Smooth muscle cell of the brain vasculature (primary cell): ENCODE results near the gene PHKG2.
"Not testable (repeated sequence)": the region's sequence is repeated elsewhere in the genome, so short reads cannot be mapped to it uniquely, and the experiment has no call there.

Experiments used
- DNase-seq: peaks from one replicate; pipeline ENCODE4 v3.0.0-alpha.2; 2012; ENCODE audit warnings: low read depth, low spot score

Gene PHKG2, protein sequence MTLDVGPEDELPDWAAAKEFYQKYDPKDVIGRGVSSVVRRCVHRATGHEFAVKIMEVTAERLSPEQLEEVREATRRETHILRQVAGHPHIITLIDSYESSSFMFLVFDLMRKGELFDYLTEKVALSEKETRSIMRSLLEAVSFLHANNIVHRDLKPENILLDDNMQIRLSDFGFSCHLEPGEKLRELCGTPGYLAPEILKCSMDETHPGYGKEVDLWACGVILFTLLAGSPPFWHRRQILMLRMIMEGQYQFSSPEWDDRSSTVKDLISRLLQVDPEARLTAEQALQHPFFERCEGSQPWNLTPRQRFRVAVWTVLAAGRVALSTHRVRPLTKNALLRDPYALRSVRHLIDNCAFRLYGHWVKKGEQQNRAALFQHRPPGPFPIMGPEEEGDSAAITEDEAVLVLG

GRCh38 chr16:30747799-30748633, at the start of gene PHKG2:
TSS of gene PHKG2 (plus strand) at chr16:30748425. CDS start at chr16:30748821, 396 bp downstream.
- DNase-seq, result peak; percentile 99

DNA sequence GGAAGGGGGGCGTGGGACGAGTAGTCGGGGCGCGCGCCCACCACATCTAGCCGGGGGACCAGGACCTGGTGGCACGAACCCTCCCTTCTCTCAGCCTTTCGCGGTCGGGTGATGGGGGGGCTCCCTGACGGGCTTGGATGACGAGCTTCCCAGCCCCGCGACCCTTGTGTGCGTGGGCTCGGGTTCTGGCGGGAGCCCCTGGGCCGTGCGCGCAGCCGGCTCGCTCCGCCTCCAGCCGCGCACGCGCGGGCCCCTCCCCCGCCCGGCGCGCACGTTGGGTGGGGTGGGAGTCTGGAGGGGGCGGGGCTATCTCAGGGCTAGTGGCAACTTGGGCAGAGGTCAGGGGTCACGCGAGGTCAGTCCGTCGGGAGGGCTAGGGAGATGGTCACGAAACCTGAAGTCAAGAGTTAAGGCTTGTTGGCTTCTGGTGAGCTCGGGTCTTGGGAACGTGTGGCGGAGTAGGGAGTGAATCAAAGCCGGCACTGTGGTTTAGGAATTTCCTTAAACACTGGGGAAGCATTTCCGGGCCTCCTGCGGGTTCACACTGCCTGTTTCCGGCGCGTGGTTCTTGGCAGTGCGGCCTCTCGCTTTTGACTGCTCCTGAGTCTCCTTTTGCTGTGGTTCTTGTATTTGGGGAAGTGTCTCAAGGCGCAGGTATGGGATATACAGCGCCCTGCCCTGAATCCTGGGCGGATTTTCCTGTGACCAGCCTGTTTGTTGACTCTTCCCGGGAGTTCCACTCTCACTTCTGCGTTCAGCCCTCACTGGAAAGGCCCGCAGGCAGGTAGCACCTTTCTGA, 49.2 kb upstream of the PHKG2 start, which contains the start of gene SRCAP:
Gene SRCAP (plus strand): TSS at position 356 of the 799 bp plus-strand sequence. CDS start 1,654 bp downstream, outside the sequence.
- peak; percentile 50 for DNase-seq

DNA sequence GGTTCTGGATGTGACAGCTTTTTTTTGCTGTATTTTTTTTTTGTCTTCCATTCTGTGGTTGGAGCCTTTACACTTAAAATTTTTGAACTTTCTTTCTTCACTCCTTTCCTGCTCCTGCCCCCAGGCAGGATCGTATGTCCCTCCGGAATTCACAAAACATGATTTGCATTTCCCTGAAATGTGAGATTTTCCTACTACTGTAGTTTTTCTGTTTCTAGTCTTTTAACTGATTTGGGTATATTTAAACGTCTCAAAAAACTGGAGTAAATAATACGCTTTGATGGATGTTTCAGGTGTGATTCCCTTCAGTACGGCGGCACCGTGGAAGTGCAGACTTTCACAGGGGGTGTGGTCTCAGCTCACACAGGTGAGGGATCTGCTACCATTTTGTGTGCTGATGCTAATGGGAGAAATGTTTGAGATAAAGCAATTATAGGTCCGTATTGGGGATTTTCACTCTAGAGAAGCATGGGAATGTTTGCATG, 48.6 kb upstream of the PHKG2 start:
- DNase-seq, result no peak

DNA sequence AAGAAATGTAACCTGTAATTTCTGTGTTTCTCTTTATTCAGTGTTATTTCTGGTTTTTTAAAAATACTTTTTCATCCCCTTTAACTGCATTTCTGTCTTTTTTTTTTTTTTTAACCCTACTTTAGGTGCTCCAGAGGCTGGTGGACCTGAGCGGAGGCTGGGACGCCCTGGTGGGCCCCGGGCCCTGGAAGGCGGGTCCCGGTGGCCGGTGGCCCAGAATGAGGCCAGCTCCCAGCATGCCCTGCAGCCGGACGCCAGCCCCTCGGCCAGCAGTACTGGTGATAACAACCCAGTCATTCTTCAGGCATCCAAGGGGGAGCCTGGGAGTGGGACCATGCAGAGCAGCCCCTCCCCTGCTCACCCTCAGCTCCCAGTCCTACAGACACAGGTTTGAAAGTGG, 47.7 kb upstream of the PHKG2 start:
- DNase-seq, result no peak

GRCh38 chr16:30700971-30701370, 47.3 kb upstream of the PHKG2 start:
- no peak for DNase-seq

DNA sequence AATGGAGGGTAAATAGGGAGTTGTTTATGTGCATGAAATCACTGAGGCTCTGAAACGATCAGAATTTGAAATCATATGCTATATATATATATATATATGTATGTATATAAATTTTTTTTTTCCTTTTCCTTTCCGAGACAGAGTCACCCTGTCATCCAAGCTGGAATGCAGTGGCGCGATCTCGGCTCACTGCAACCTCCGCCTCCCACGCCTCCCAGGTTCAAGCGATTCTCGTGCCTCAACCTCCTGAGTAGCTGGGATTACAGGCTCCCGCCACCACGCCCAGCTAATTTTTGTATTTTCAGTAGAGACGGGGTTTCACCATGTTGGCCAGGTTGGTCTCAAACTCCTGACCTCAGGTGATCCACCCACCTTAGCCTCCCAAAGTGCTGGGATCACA, 45.2 kb upstream of the PHKG2 start:
- DNase-seq, result not testable (repeated sequence)

DNA sequence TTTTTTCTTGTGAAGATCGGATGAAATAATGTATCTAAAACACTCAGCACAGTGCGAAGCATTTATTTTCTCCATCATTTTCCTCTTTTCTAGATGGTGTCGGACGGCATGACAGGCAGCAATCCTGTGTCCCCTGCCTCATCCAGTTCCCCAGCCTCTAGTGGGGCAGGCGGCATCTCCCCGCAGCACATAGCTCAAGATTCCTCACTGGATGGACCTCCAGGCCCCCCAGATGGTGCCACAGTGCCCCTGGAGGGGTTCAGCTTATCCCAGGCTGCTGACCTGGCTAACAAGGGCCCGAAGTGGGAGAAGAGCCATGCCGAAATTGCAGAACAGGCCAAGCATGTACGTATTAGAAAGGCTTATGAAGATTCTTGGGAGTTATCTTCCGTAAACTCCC, 44.3 kb upstream of the PHKG2 start:
- DNase-seq, result no peak

GRCh38 chr16:30706046-30706445, 42.2 kb upstream of the PHKG2 start:
- DNase-seq, result no peak

DNA sequence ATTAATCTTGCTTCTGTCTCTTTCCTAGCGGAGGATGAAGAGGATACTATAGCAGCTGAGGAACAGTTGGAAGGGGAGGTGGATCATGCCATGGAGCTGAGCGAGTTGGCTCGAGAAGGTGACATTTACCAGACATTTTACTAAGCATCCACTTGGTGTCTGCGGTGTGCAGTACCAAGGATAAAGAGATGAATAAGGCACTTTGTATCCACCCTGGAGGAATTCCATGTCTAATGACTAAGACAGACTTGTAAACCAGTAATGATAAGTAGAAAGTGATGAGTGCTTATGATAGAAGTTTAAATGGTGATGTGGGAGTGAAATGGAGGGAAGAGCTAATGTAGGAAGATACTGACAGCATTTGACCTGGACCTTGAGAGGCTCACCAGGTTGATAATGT, 37.3 kb upstream of the PHKG2 start:
- no peak for DNase-seq

GRCh38 chr16:30711712-30712111, 36.5 kb upstream of the PHKG2 start:
- DNase-seq, result no peak

DNA sequence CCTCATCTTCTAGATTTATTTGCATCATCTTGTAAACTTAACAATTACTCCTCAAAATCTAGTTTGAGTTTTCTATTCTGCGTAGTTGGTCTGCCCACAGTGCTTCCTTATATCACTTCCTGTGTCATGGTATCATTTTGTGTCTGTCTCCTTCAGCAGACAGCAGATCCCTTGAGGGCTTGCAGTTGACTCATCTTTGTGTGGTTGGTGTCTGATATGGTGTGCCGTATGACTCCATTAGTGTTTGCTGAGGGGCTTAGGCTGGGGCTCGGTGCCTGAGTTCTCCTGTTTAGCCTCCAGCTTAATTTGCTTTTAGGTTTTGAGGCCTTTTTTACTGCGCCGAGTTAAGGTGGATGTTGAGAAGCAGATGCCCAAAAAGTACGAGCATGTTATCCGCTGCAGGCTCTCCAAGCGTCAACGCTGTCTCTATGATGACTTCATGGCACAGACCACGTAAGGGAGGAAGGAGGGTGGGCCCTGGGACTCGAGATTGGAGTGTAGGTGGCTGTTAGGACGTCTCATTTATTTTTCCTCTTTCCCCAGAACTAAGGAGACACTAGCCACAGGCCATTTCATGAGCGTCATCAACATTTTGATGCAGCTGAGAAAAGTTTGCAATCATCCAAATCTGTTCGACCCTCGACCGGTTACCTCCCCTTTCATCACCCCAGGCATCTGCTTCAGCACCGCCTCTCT, 32.3 kb upstream of the PHKG2 start:
- no peak for DNase-seq

- DNase-seq, result no peak
Measured at GRCh38 chr16:30720086-30720485, 28.1 kb upstream of the PHKG2 start.

GRCh38 chr16:30720694-30721093, 27.5 kb upstream of the PHKG2 start:
- no peak for DNase-seq

DNA sequence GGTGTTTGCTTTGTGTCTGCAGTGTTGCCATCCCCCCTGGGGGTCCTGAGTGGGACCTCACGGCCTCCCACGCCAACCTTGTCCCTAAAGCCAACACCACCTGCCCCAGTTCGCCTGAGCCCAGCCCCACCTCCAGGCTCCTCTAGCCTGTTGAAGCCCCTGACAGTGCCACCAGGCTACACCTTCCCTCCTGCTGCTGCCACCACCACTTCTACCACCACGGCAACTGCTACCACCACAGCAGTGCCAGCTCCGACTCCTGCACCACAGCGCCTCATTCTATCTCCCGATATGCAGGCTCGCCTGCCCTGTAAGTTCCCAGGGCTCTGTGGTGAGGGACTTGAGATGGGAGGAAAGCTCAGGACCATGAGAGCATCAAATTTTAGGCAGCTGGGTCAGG, 27.1 kb upstream of the PHKG2 start:
- no peak for DNase-seq

DNA sequence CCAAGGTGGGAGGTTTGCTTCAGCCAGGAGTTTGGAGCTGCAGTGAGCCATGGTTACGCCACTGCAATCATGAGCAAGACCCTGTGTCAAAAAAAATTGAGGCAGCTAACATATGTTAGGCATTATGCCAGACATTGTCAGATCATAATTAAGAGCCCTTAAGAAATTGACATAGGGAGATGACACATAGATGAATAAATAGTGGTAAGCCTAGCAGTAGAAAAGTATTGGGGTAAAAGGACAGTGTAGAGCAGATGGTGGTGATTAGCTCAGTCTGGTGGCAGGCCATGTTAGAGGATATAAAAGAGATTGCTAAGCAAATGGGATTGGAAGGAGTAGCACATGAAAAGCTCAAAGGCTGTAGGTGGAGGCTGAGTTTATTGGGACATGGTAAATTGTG, 26.6 kb upstream of the PHKG2 start:
- no peak for DNase-seq

- DNase-seq, result no peak
Measured at GRCh38 chr16:30722443-30722842, 25.8 kb upstream of the PHKG2 start.

GRCh38 chr16:30722916-30723315, 25.3 kb upstream of the PHKG2 start:
- no peak for DNase-seq

GRCh38 chr16:30723725-30724355, 24.4 kb upstream of the PHKG2 start:
- DNase-seq, result no peak

DNA sequence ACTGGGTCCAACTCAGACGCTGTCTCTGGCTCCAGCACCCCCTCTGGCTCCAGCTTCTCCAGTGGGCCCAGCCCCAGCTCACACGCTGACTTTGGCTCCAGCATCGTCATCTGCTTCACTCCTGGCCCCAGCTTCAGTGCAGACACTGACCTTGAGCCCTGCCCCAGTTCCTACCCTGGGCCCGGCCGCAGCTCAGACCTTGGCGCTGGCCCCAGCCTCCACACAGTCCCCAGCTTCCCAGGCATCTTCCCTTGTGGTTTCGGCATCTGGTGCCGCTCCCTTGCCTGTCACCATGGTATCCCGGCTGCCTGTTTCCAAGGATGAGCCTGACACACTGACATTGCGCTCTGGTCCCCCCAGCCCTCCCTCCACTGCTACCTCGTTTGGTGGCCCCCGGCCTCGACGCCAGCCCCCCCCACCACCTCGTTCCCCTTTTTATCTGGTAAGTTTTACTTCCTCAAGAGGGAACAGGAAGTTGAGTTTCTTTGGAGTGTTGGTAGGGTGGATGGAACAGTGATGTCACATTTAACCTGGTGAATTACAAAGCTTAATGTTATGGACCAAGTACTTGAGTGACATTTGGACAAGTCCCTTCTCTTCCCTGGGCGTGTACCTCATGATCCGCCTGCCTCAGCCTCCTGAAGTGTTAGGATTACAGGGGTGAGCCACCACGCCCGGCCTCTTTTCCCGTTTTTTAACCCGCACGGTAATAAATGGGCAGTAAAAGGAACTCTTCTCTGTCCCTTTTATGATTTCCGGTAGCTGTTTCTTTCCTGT, 23.4 kb upstream of the PHKG2 start:
- no peak for DNase-seq

DNA sequence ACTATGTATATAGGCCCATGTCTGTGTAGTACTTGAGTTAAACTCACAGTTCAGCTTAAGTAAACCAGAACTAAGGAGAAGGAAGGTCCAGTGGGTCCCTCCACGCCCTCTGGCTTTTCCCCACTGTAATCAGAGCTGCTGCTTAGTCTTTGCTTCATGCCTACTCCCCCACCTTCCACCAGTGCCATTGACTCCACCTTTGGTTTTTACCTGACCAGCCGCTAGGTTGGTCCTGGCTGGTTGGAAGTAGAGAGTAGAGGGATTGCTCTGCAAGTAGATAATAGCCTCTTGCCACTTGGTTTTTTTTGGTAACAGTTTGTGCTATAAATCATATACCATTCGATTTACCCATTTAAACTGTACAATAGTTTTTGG, 22.8 kb upstream of the PHKG2 start:
- no peak for DNase-seq
